K562 (cell line): ENCODE measurements around the gene GAS2L1.

Source experiments
- CTCF ChIP-seq, 3 experiments: IDR thresholded peaks in 2 of 3; conservative IDR thresholded peaks in 1 of 3; 2 replicates each; pipeline ENCODE4 v1.5.1; 2011 to 2012; ENCODE audit warnings: low read length in 3 of 3, mild to moderate bottlenecking in 3 of 3, control low read depth in 2 of 3, improper control_type of control experiment in 1 of 3, inconsistent platforms in 1 of 3, low read depth in 1 of 3, mixed read lengths in 1 of 3, moderate library complexity in 1 of 3; ENCODE audit not compliant: insufficient read depth in 2 of 3
- ETS1 ChIP-seq: conservative IDR thresholded peaks from 2 replicates; pipeline ENCODE4 v1.6.1; 2011; ENCODE audit warnings: low read depth, mild to moderate bottlenecking, low read length; ENCODE audit not compliant: control insufficient read depth
- MAFF ChIP-seq: IDR thresholded peaks from 2 replicates; pipeline ENCODE4 v1.6.1; 2012; ENCODE audit warnings: low read length, improper control_type of control experiment
- NRF1 ChIP-seq, 2 experiments: fragments of 450-650 bp; IDR thresholded peaks in 1 of 2; conservative IDR thresholded peaks in 1 of 2; 2 replicates each; pipeline ENCODE4 v1.6.1; 2014; ENCODE audit warnings: mild to moderate bottlenecking in 2 of 2

GRCh38 chr22:29348041-29348440 is 41.6 kb downstream of the GAS2L1 start:
- TF ChIP-seq CTCF (IDR thresholded peaks at IDR 0.05 in 2 of 3, conservative IDR thresholded peaks at IDR 0.05 in 1 of 3; ENCODE audit: insufficient read depth in 2 of 3, low read depth in 1 of 3, low read length in 3 of 3): no peak
- TF ChIP-seq ETS1: no peak
- TF ChIP-seq NRF1 (conservative IDR thresholded peaks at IDR 0.05 in 1 of 2, IDR thresholded peaks at IDR 0.05 in 1 of 2): no peak
- TF ChIP-seq MAFF: no peak
